ENCODE results near the gene SAMD4A. TPM values are rescaled to one million over a fixed set of nuclear protein-coding genes. Genes with fewer than 3 reads are reported as not detected.

Gene SAMD4A, protein sequence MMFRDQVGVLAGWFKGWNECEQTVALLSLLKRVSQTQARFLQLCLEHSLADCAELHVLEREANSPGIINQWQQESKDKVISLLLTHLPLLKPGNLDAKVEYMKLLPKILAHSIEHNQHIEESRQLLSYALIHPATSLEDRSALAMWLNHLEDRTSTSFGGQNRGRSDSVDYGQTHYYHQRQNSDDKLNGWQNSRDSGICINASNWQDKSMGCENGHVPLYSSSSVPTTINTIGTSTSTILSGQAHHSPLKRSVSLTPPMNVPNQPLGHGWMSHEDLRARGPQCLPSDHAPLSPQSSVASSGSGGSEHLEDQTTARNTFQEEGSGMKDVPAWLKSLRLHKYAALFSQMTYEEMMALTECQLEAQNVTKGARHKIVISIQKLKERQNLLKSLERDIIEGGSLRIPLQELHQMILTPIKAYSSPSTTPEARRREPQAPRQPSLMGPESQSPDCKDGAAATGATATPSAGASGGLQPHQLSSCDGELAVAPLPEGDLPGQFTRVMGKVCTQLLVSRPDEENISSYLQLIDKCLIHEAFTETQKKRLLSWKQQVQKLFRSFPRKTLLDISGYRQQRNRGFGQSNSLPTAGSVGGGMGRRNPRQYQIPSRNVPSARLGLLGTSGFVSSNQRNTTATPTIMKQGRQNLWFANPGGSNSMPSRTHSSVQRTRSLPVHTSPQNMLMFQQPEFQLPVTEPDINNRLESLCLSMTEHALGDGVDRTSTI
- total RNA-seq, result 1 to 10 TPM; 3.6 to 3.9 TPM

DNA sequence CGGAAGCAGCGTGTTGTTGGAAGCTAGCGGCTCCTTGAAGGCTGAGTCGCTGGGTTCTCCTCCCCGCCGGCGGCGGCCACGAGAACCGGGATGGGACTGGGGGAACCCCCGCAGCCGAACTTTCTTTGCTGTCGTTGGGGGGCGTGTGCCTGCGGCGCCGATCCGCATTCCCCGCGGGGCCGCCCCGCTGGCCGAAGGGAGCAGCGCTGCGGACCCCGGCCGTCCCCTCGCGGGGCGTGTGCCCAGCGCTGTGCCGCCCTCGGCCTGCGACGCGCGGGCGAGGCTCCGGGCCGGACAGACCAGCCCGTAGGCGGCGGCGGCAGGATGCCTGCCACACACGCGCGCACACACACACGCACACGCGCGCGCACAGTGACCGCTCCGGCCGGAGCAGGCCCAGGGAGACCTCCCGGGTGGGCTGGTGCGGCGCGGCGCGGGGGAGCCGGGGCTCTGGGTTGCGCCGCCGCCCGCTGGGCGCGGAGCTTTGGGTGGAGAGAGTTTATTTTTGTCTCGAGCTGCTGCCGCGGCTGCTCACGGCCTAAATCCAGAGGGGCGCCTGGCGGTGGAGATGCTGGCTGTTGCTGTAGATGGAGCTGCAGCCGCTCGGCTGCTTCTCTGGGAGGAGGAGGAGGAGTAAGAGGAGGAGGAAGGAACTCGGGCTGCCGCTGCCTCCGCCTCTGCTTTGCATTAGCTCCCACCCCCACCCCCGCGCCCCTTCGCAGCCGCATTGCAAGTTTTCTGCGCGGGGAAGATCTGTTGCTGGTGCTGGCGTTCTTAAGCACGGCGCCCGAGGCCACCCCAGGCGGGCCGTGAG, at the start of gene SAMD4A:
SAMD4A (plus strand) TSS at position 719 of the 814 bp plus-strand sequence. CDS start 789 bp downstream, outside the sequence.
- ATAC-seq (peak; percentile 45), DNase-seq (peak; percentile 75)
- Mint-ChIP-seq H3K9me3 (ENCODE audit: insufficient read depth) (no peaks in the 10 kb centered on the region), H3K4me3 (peak within 1 kb of the TSS; percentile 94), H3K36me3 (ENCODE audit: low read depth) (no peaks in the 10 kb centered on the region), H3K27ac (peak within 1 kb of the TSS; percentile 87), H3K4me1 (ENCODE audit: low read depth) (peaks cover 23% of the 10 kb centered on the region), H3K27me3 (ENCODE audit: low read depth) (peaks cover 21% of the 10 kb centered on the region)
- CTCF ChIA-PET, result interaction anchor here (0.6 to 8.7 kb wide), 28 partner anchors 15 to 704 kb away, joined by 3 to 318 read pairs (median 4); partner anchors contain the start of gene CGRRF1
- POLR2A ChIA-PET, result interaction anchor here (0.5 to 3.7 kb wide), 9 partner anchors 61 to 335 kb away, joined by 3 to 20 read pairs (median 4); no protein-coding TSS in a partner anchor

DNA sequence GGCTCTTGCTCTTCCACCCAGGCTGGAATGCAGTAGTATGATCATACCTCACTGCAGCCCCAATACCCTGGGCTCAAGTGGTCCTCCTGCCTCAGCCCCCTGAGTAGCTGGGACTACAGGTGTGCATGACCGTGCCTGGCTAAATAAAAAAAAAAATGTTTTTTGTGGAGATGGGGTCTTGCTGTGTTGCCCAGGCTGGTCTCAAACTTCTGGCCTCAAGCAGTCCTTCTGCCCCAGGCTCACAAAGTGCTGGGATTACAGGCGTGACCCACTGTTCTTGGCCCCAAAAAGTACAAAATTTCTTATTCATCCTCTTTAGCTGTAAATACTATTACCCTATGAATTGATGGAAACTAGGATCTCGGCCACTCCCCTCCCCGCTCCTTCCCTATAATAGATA, 42.5 kb upstream of the SAMD4A start:
- H3K27me3 Mint-ChIP-seq (ENCODE audit: low read depth), result no peaks in the 10 kb centered on the region
- DNase-seq, result no peak
- CTCF ChIA-PET, result no interaction called here
- no peaks in the 10 kb centered on the region for H3K9me3 Mint-ChIP-seq (ENCODE audit: insufficient read depth)
- POLR2A ChIA-PET, result no interaction called here
- no peak overlapping the region for H3K4me3 Mint-ChIP-seq
- H3K36me3 Mint-ChIP-seq (ENCODE audit: low read depth), result peaks cover 19% of the 10 kb centered on the region
- no peaks in the 10 kb centered on the region for H3K4me1 Mint-ChIP-seq (ENCODE audit: low read depth)
- no peak overlapping the region for H3K27ac Mint-ChIP-seq
- no peak for ATAC-seq

DNA sequence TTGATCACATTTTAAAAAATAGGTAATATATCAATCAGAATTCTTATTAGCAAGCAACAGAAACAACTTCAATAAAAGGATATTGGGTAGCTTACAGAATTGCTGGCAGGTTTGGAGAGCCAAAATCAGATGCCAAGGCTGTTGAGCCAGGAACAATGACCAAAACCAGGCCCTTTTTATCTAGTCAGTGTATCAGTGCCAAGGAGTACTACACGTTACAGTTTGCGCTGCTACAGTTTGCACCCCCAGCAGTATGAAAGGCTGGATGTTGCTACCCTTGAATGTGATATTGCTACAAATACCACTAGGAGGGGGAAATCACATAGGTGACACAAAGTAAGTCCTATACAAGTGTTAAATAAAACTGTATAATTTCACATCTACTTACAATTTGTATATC, 38.0 kb upstream of the SAMD4A start:
- ChIA-PET POLR2A (no interaction called here), CTCF (interaction anchor here (1.3 kb wide), 1 partner anchor 245 kb away, joined by 3 read pairs; no protein-coding TSS in a partner anchor)
- Mint-ChIP-seq H3K27me3 (ENCODE audit: low read depth) (no peaks in the 10 kb centered on the region), H3K4me3 (no peak overlapping the region), H3K4me1 (ENCODE audit: low read depth) (peaks cover 2% of the 10 kb centered on the region), H3K27ac (no peak overlapping the region), H3K36me3 (ENCODE audit: low read depth) (peaks cover 11% of the 10 kb centered on the region), H3K9me3 (ENCODE audit: insufficient read depth) (no peaks in the 10 kb centered on the region)
- DNase-seq (no peak), ATAC-seq (no peak)

DNA sequence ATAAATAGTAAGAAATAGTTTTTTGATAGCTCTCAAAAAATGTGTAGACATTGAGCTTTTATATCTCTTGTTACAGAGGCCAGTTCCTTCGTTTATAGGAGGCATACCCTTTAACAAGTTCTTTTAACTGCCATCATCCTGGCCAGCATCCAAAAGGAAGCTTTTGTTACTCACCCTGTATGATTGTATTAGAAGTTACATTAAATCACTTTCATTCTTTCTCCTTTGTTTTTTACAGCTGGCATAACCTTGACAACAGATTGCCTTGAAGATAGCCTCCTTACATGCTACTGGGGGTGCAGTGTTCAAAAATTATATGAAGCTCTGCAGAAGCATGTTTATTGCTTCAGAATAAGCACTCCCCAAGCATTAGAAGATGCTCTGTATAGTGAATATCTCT, 37.1 kb upstream of the SAMD4A start:
- Mint-ChIP-seq H3K9me3 (ENCODE audit: insufficient read depth) (no peaks in the 10 kb centered on the region), H3K36me3 (ENCODE audit: low read depth) (peaks cover 7% of the 10 kb centered on the region), H3K4me1 (ENCODE audit: low read depth) (peaks cover 2% of the 10 kb centered on the region), H3K4me3 (no peak overlapping the region), H3K27ac (no peak overlapping the region), H3K27me3 (ENCODE audit: low read depth) (no peaks in the 10 kb centered on the region)
- ChIA-PET POLR2A (no interaction called here), CTCF (interaction anchor here (0.8 to 1.3 kb wide), 2 partner anchors 9 to 244 kb away, joined by 3 read pairs; no protein-coding TSS in a partner anchor)
- no peak for DNase-seq
- no peak for ATAC-seq

DNA sequence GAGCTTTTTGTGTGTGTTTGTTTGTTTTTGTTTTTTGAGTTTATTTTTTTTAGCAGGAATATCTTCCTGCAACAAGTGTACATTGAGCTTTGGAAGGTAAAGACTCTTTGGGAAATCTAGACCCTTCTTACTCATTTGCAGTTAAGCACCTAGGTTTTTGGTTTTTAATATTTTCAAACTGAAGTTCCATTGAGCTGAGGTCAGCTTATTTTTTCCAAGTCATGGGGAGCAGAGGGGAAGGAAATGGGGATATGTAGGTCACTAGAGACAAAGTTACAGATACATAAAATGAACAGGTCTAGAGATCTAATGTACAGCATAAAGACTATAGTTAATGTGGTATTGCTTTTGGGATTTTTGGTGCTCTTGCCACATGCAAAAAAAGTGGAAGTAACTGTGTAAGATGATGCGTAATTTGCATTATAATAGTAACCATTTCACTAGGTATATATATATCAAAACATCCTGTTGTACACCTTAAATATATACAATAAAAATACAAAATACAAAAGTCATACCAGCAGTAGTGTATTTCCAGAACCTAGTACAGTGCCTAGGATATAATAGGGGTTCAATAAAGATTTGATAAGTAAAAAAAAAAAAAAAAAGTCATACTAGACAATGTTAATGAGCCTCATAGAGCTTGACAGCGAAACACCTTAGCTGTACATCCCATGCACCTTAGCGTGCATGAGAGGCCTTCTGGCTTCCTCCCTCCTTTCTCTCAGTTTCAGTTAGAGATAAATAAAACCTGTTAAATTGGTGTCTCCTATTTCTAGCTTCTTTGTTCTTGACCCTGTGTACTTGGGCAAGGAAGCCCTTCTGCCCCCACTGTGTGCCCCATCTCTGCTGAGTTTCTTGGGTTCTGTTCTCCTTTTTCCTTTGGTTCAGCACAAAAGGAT, 34.6 kb upstream of the SAMD4A start:
- ATAC-seq (no peak), DNase-seq (no peak)
- no peaks in the 10 kb centered on the region for H3K9me3 Mint-ChIP-seq (ENCODE audit: insufficient read depth)
- H3K4me1 Mint-ChIP-seq (ENCODE audit: low read depth), result peaks cover 2% of the 10 kb centered on the region
- H3K27ac Mint-ChIP-seq, result no peak overlapping the region
- H3K4me3 Mint-ChIP-seq, result no peak overlapping the region
- ChIA-PET CTCF (interaction anchor here (1.2 kb wide), 1 partner anchor 19 kb away, joined by 4 read pairs; no protein-coding TSS in a partner anchor), POLR2A (no interaction called here)
- H3K27me3 Mint-ChIP-seq (ENCODE audit: low read depth), result no peaks in the 10 kb centered on the region
- peaks cover 6% of the 10 kb centered on the region for H3K36me3 Mint-ChIP-seq (ENCODE audit: low read depth)

DNA sequence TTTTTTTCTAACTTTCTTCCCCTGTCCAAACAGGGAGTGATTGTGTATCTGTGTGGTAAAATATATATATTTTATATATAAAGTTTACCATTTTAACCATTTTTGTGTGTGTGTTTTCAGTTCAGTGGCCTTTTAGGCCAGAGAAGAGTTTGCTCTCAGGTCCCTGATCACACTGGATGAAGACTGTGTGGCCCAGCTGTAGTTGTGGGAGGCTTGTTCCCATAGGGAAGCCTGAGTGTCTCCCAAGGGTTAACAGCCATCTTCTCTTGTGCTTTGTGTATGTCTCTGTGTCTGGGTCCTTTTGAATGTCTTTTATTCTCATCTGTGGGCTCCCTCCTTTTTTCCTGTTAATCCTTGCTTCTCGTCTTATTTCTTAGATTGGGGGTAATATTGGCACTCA, 33.8 kb upstream of the SAMD4A start:
- Mint-ChIP-seq H3K27ac (no peak overlapping the region), H3K9me3 (ENCODE audit: insufficient read depth) (no peaks in the 10 kb centered on the region), H3K36me3 (ENCODE audit: low read depth) (peaks cover 6% of the 10 kb centered on the region), H3K4me1 (ENCODE audit: low read depth) (peaks cover 2% of the 10 kb centered on the region), H3K27me3 (ENCODE audit: low read depth) (no peaks in the 10 kb centered on the region), H3K4me3 (no peak overlapping the region)
- DNase-seq, result no peak
- ChIA-PET POLR2A (no interaction called here), CTCF (interaction anchor here (1.2 kb wide), 1 partner anchor 18 kb away, joined by 4 read pairs; no protein-coding TSS in a partner anchor)
- no peak for ATAC-seq

DNA sequence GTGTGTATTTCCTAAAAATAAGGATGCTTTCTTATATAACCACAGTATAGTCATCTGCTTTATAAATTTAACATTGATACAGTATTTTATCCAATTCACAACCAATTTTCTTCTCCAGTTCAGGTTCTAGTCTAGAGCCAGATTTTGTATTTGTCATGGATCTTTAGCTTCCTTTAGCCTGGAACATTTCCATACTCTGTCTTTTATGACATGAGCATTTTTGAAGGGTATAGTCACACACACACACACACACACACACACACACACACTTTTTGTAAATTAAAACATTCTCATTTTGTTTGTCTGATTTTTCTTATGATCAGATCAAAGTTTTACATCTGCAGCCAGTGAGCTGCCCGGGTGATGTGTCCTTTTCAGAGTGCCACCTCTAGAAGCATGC, 31.8 kb upstream of the SAMD4A start:
- Mint-ChIP-seq H3K4me3 (no peak overlapping the region), H3K27me3 (ENCODE audit: low read depth) (no peaks in the 10 kb centered on the region), H3K36me3 (ENCODE audit: low read depth) (peaks cover 8% of the 10 kb centered on the region), H3K9me3 (ENCODE audit: insufficient read depth) (no peaks in the 10 kb centered on the region), H3K4me1 (ENCODE audit: low read depth) (peaks cover 2% of the 10 kb centered on the region), H3K27ac (no peak overlapping the region)
- ATAC-seq (no peak), DNase-seq (no peak)
- ChIA-PET CTCF (no interaction called here), POLR2A (no interaction called here)

DNA sequence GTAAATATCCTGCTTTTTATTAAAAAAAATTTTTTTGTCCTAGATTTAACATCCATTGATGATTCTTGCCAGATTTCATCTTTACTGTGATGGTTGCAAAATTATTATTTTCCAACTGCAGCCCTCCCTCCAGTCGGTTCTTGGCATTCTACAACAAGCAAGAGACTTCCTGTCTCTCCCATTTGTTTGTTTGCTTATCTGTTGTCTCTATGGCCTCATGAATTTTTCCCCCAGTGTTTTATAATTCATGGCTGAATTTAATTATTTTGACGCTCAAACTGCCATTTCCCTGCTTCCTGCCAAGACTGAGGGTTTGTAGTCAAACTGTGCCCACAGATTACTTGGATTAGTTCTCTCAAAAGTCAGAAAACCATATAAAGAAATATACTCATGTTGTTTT, 31.3 kb upstream of the SAMD4A start:
- ATAC-seq (no peak), DNase-seq (no peak)
- H3K36me3 Mint-ChIP-seq (ENCODE audit: low read depth), result peaks cover 9% of the 10 kb centered on the region
- H3K4me1 Mint-ChIP-seq (ENCODE audit: low read depth), result peaks cover 2% of the 10 kb centered on the region
- H3K9me3 Mint-ChIP-seq (ENCODE audit: insufficient read depth), result no peaks in the 10 kb centered on the region
- H3K27me3 Mint-ChIP-seq (ENCODE audit: low read depth), result no peaks in the 10 kb centered on the region
- CTCF ChIA-PET, result no interaction called here
- no peak overlapping the region for H3K4me3 Mint-ChIP-seq
- POLR2A ChIA-PET, result no interaction called here
- H3K27ac Mint-ChIP-seq, result no peak overlapping the region

DNA sequence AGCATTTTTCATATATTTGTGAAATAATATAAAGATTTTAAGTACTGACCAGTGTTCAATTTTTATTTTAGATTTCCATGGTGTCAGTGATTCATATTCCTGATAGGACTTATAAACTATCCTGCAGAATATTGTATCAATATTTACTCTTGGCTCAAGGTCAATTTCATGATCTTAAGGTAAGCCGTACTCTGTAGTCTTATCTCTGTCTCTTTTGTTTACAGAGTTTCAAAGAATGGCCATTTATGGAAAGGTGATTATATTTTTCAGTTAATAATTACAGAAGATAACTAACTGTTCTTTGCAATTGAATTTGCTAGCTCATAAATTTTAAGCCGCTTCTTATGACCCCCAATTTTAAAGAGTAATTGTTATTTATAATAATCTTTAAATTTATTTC, 29.3 kb upstream of the SAMD4A start:
- H3K27ac Mint-ChIP-seq, result no peak overlapping the region
- ATAC-seq (no peak), DNase-seq (no peak)
- ChIA-PET CTCF (interaction anchor here (0.9 kb wide), 1 partner anchor 14 kb away, joined by 3 read pairs; no protein-coding TSS in a partner anchor), POLR2A (no interaction called here)
- H3K9me3 Mint-ChIP-seq (ENCODE audit: insufficient read depth), result no peaks in the 10 kb centered on the region
- H3K36me3 Mint-ChIP-seq (ENCODE audit: low read depth), result peaks cover 7% of the 10 kb centered on the region
- no peaks in the 10 kb centered on the region for H3K27me3 Mint-ChIP-seq (ENCODE audit: low read depth)
- H3K4me3 Mint-ChIP-seq, result no peak overlapping the region
- H3K4me1 Mint-ChIP-seq (ENCODE audit: low read depth), result peaks cover 2% of the 10 kb centered on the region

DNA sequence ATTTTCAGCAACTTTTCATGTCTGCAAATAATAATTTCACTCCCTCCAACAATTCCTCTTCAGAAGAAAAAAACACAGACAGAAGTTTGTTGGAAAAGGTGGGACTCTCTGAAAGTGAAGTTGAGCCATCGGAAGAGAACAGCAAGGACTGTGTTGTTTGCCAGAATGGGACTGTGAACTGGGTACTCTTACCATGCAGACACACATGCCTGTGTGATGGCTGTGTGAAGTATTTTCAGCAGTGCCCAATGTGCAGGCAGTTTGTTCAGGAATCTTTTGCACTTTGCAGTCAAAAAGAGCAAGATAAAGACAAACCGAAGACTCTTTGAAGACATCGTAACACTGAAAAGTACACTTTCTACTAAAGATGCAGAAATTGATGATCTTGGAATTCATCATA, 28.9 kb upstream of the SAMD4A start:
- peaks cover 7% of the 10 kb centered on the region for H3K36me3 Mint-ChIP-seq (ENCODE audit: low read depth)
- H3K27ac Mint-ChIP-seq, result no peak overlapping the region
- DNase-seq, result no peak
- no peaks in the 10 kb centered on the region for H3K4me1 Mint-ChIP-seq (ENCODE audit: low read depth)
- POLR2A ChIA-PET, result no interaction called here
- no peaks in the 10 kb centered on the region for H3K27me3 Mint-ChIP-seq (ENCODE audit: low read depth)
- H3K9me3 Mint-ChIP-seq (ENCODE audit: insufficient read depth), result no peaks in the 10 kb centered on the region
- CTCF ChIA-PET, result interaction anchor here (0.9 to 1.0 kb wide), 2 partner anchors 8 to 14 kb away, joined by 3 read pairs; no protein-coding TSS in a partner anchor
- no peak for ATAC-seq
- no peak overlapping the region for H3K4me3 Mint-ChIP-seq

DNA sequence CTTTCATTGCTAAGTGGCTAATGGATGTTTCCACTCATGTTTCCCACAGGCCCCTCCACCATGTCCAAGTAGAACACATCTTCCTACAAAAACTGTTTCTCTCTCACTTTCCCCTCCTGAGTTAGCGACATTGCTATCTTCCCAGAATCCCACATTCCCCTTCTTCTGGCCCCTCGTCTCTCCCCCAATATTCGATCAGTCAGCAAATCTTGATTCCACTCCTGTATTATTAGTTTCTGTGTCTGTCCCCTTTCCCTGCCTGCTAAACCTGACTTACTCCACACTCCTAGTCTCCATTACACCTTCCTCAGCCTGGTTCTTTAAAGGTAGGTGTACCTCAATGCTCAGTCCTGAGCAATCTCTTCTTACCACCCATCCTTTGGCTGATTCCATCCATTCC, 19.3 kb upstream of the SAMD4A start:
- Mint-ChIP-seq H3K36me3 (ENCODE audit: low read depth) (no peaks in the 10 kb centered on the region), H3K4me3 (no peak overlapping the region), H3K27ac (no peak overlapping the region), H3K9me3 (ENCODE audit: insufficient read depth) (no peaks in the 10 kb centered on the region), H3K4me1 (ENCODE audit: low read depth) (no peaks in the 10 kb centered on the region), H3K27me3 (ENCODE audit: low read depth) (peaks cover 18% of the 10 kb centered on the region)
- no peak for ATAC-seq
- POLR2A ChIA-PET, result no interaction called here
- DNase-seq, result no peak
- CTCF ChIA-PET, result interaction anchor here (0.8 kb wide), 1 partner anchor 227 kb away, joined by 3 read pairs; no protein-coding TSS in a partner anchor

All from activated CD8-positive, alpha-beta T cell treated with anti-CD3 and anti-CD28 coated beads, Interleukin-2, amount 10 ng/mL, durations not matched to agents 7 days and 5 days (primary cell).